Hepatocyte (in vitro differentiated cells): ENCODE data around the gene ST3GAL4. TPM values are rescaled to one million over a fixed set of nuclear protein-coding genes. Genes with fewer than 3 reads are reported as not detected.

Experiments used
- polyA plus RNA-seq: library from polyadenylated mRNA; unstranded; fragments of >200 nt; fragmentation: Nextera tagmentation; extraction: Ambion mirVana; gene quantifications from 2 replicates; pipeline ENCODE4 v1.2.1, GENCODE V29; 2016
- small RNA-seq: library from RNA; depleted of rRNA; stranded (forward); fragments of <200 nt; gene quantifications from one replicate; pipeline ENCODE3, GENCODE V24; 2014
- total RNA-seq: library from RNA; depleted of rRNA; stranded (reverse); fragments of >200 nt; gene quantifications from 2 replicates; pipeline ENCODE4 v1.2.3, GENCODE V29; 2014

Gene ST3GAL4
- total and polyA plus RNA-seq, 2 experiments from 2014 or later: 31.0 to 31.5 TPM

Small RNA genes lying within 50 kb of the gene (small RNA-seq; reads per million reads assigned to genes)
- not detected for gene AP001318.3

Other genes with a start within 250 kb of the ST3GAL4 start
- gene RPUSD4, start 144.0 kb upstream of the ST3GAL4 start, total RNA-seq: 24.0 and 26.4 TPM in 2 replicates
- 13.3 and 16.5 TPM in 2 replicates for gene RPUSD4, start 144.0 kb upstream of the ST3GAL4 start, polyA plus RNA-seq
- gene FAM118B, start 143.9 kb upstream of the ST3GAL4 start, total RNA-seq: 26.5 and 29.6 TPM in 2 replicates
- 22.1 and 35.2 TPM in 2 replicates for gene FAM118B, start 143.9 kb upstream of the ST3GAL4 start, polyA plus RNA-seq
- gene SRPRA, start 86.8 kb upstream of the ST3GAL4 start, total RNA-seq: 85.7 and 86.2 TPM in 2 replicates
- 80.4 and 83.4 TPM in 2 replicates for gene SRPRA, start 86.8 kb upstream of the ST3GAL4 start, polyA plus RNA-seq
- gene FOXRED1, start 86.5 kb upstream of the ST3GAL4 start, total RNA-seq: 33.1 and 46.1 TPM in 2 replicates
- gene FOXRED1, start 86.5 kb upstream of the ST3GAL4 start, polyA plus RNA-seq: 28.8 and 37.4 TPM in 2 replicates
- gene TIRAP, start 72.6 kb upstream of the ST3GAL4 start, total RNA-seq: 5.3 and 7.5 TPM in 2 replicates
- 3.2 and 6.4 TPM in 2 replicates for gene TIRAP, start 72.6 kb upstream of the ST3GAL4 start, polyA plus RNA-seq
- gene DCPS, start 51.6 kb upstream of the ST3GAL4 start, total RNA-seq: 6.5 and 6.9 TPM in 2 replicates
- gene DCPS, start 51.6 kb upstream of the ST3GAL4 start, polyA plus RNA-seq: 16.8 and 25.6 TPM in 2 replicates